ENCODE measurements around the gene FZD1. TPM values are rescaled to one million over a fixed set of nuclear protein-coding genes. Genes with fewer than 3 reads are reported as not detected.

Gene FZD1
- total and polyA plus RNA-seq, 2 of the 8 experiments (the other 6 are each of a cell fraction or from before 2014, with no cell fraction given) = 0.62 to 0.91 TPM

GRCh38 chr7:91310830-91311460, 46.7 kb downstream of the FZD1 start:
- no peaks in the 10 kb centered on the region for H4K20me1 ChIP-seq (replicated peaks in 1 of 2; ENCODE audit: control insufficient read depth in 1 of 2, insufficient read depth in 2 of 2, low read length in 2 of 2)
- TF ChIP-seq TEAD4 (IDR thresholded peaks at IDR 0.05; ENCODE audit: low read depth, low read length) = peak; percentile 25; the same call in 1 of the 2 replicates
- TF ChIP-seq CHD1 (IDR thresholded peaks at IDR 0.05; ENCODE audit: low read depth, low read length) = no peak
- TF ChIP-seq CEBPB (IDR thresholded peaks at IDR 0.05; ENCODE audit: low read depth, low read length) = peak; percentile 91
- no peaks in the 10 kb centered on the region for H3K23me2 ChIP-seq (ENCODE audit: low read depth, low read length)
- H2AK5ac ChIP-seq (ENCODE audit: low read depth, low read length) = no peak overlapping the region
- H4K8ac ChIP-seq (ENCODE audit: extremely low read depth, insufficient read depth, low read length) = no peak overlapping the region
- H3K9me3 ChIP-seq (ENCODE audit: insufficient read depth in 2 of 2, low read depth in 1 of 2, low read length in 1 of 2) = no peaks in the 10 kb centered on the region
- no peak overlapping the region for H2BK120ac ChIP-seq (replicated peaks; ENCODE audit: low read depth, low read length)
- ChIA-PET CTCF (ENCODE audit: partially characterized antibody) (no interaction called here), POLR2A (ENCODE audit: partially characterized antibody) (no interaction called here)
- H3K23ac ChIP-seq (ENCODE audit: insufficient read length) = no peak overlapping the region
- H3K79me2 ChIP-seq (ENCODE audit: control insufficient read depth in 1 of 2, insufficient read depth in 2 of 2, low read length in 2 of 2) = no peaks in the 10 kb centered on the region
- H3K4me3 ChIP-seq (ENCODE audit: extremely low read depth in 1 of 4, insufficient read depth in 2 of 4, low read depth in 3 of 4, low read length in 4 of 4) = no peak overlapping the region
- no peak overlapping the region for H2BK5ac ChIP-seq (ENCODE audit: low read depth, low read length)
- no peaks in the 10 kb centered on the region for H3K79me1 ChIP-seq (ENCODE audit: low read depth, low read length)
- no peak overlapping the region for H3K56ac ChIP-seq (replicated peaks; ENCODE audit: insufficient read length, low read depth, low read length)
- FAIRE-seq (no peak), DNase-seq (ENCODE audit: low read depth in 1 of 2, low spot score in 2 of 2) (no peak)
- no peak overlapping the region for H3K9ac ChIP-seq (replicated peaks in 1 of 4; ENCODE audit: extremely low read depth in 1 of 4, low read depth in 3 of 4, low read length in 3 of 4)
- H3K27me3 ChIP-seq (replicated peaks in 1 of 4; ENCODE audit: control insufficient read depth in 3 of 4, extremely low read depth in 1 of 4, insufficient read depth in 3 of 4, low read length in 3 of 4) = no peaks in the 10 kb centered on the region
- no peak overlapping the region for H3K4ac ChIP-seq (replicated peaks; ENCODE audit: insufficient read length, low read depth, low read length)
- no peak overlapping the region for H2AFZ ChIP-seq (ENCODE audit: low read length)
- H4K5ac ChIP-seq (ENCODE audit: insufficient read length, low read depth, low read length) = no peak overlapping the region
- H3K4me2 ChIP-seq (ENCODE audit: insufficient read depth in 1 of 2, low read depth in 2 of 2, low read length in 2 of 2) = no peak overlapping the region
- H3K18ac ChIP-seq (ENCODE audit: extremely low read depth, low read length) = no peak overlapping the region
- no peak overlapping the region for H3K14ac ChIP-seq (ENCODE audit: insufficient read length)
- no peaks in the 10 kb centered on the region for H3K4me1 ChIP-seq (replicated peaks in 1 of 4; ENCODE audit: control insufficient read depth in 3 of 4, insufficient read depth in 4 of 4, low read length in 3 of 4)
- WGBS, 2 experiments (ENCODE audit: extremely low coverage in 1 of 2, insufficient coverage in 1 of 2, insufficient read length in 1 of 2, insufficient replicate concordance in 2 of 2, low coverage in 1 of 2, low lambda C conversion rate in 2 of 2, missing lambda C conversion rate in 1 of 2) = 79% methylated on average over 7 of the region's 7 CpGs; no CpG with 5 or more reads in 1 of the 2 experiments
- H3K27ac ChIP-seq (ENCODE audit: low read depth, low read length) = no peak overlapping the region
- H2BK15ac ChIP-seq (ENCODE audit: low read length) = no peak overlapping the region
- no peak overlapping the region for H4K91ac ChIP-seq (replicated peaks; ENCODE audit: insufficient read length, low read length)
- no peak overlapping the region for H2BK12ac ChIP-seq (ENCODE audit: low read depth, low read length)
- no peak overlapping the region for H2BK20ac ChIP-seq (ENCODE audit: low read length)
- no peaks in the 10 kb centered on the region for H3K36me3 ChIP-seq (ENCODE audit: control insufficient read depth in 2 of 4, insufficient read depth in 4 of 4, low read length in 3 of 4)
